HG02798 (cell line): ENCODE results near the gene CCDC50.

Source experiments
- ATAC-seq: cut with Tn5 transposase; IDR thresholded peaks from one replicate; pipeline ENCODE4 v1.9.1; 2021; ENCODE audit warnings: mild to moderate bottlenecking; ENCODE audit not compliant: unreplicated experiment, poor library complexity

CCDC50 gene

GRCh38 chr3:191376516-191377141, 47.4 kb downstream of the CCDC50 start:
- ATAC-seq, result no peak

- no peak for ATAC-seq
Measured at GRCh38 chr3:191378142-191378812, 49.1 kb downstream of the CCDC50 start.

GRCh38 chr3:191379446-191379845, 50.3 kb downstream of the CCDC50 start:
- ATAC-seq, result no peak

GRCh38 chr3:191380001-191380400, 50.8 kb downstream of the CCDC50 start:
- ATAC-seq, result no peak

GRCh38 chr3:191381303-191381702, 52.1 kb downstream of the CCDC50 start:
- ATAC-seq, result no peak

- no peak for ATAC-seq
Measured at GRCh38 chr3:191382661-191383060, 53.5 kb downstream of the CCDC50 start.

GRCh38 chr3:191383124-191383523, 53.9 kb downstream of the CCDC50 start:
- ATAC-seq, result no peak

- no peak for ATAC-seq
Measured at GRCh38 chr3:191385101-191385500, 55.9 kb downstream of the CCDC50 start.

- ATAC-seq, result no peak
Measured at GRCh38 chr3:191387441-191388077, 58.4 kb downstream of the CCDC50 start.

GRCh38 chr3:191388823-191389222, 59.6 kb downstream of the CCDC50 start:
- no peak for ATAC-seq

- ATAC-seq, result no peak
Measured at GRCh38 chr3:191390580-191390979, 61.4 kb downstream of the CCDC50 start.

- no peak for ATAC-seq
Measured at GRCh38 chr3:191391861-191392808, 62.9 kb downstream of the CCDC50 start.

- ATAC-seq, result no peak
Measured at GRCh38 chr3:191393146-191393545, 64.0 kb downstream of the CCDC50 start.

GRCh38 chr3:191397771-191398170, 68.6 kb downstream of the CCDC50 start:
- no peak for ATAC-seq

GRCh38 chr3:191398607-191399006, 69.4 kb downstream of the CCDC50 start:
- ATAC-seq, result no peak

- ATAC-seq, result no peak
Measured at GRCh38 chr3:191399918-191400317, 70.7 kb downstream of the CCDC50 start.

GRCh38 chr3:191401775-191402357, 72.7 kb downstream of the CCDC50 start:
- no peak for ATAC-seq

GRCh38 chr3:191409791-191410359, 80.7 kb downstream of the CCDC50 start:
- ATAC-seq, result no peak

- ATAC-seq, result no peak
Measured at GRCh38 chr3:191412759-191413158, 83.6 kb downstream of the CCDC50 start.

GRCh38 chr3:191414286-191414685, 85.1 kb downstream of the CCDC50 start:
- no peak for ATAC-seq
